Activated gamma-delta T cell treated with anti-CD3 and anti-CD28 coated beads, Interleukin-2, amount 50 U/mL, for 16 hours (primary cell): ENCODE measurements around the gene FGF14.

Experiments
- DNase-seq: peaks from one replicate; pipeline ENCODE4 v3.0.0-alpha.2; 2020; ENCODE audit warnings: low read depth

Gene FGF14

DNA sequence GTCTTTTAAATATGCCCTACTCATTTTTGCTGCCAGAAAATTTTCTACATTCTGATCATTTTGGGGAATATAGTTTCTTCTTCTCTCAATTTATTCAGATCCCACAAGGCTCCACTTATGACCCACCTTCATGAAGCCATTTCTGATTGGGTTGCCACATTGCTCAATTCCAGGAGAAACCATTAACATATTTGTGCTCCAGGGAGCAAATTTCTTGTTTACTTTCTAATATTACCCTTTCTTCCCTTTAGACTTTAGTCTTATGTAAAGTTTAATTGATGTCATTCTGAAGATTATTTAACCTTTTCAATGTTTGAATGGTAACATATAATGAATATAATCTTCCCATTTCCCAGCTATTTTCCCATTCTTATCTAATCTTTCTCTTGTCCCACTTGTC is 617.5 kb downstream of the FGF14 start:
- no peak for DNase-seq

DNA sequence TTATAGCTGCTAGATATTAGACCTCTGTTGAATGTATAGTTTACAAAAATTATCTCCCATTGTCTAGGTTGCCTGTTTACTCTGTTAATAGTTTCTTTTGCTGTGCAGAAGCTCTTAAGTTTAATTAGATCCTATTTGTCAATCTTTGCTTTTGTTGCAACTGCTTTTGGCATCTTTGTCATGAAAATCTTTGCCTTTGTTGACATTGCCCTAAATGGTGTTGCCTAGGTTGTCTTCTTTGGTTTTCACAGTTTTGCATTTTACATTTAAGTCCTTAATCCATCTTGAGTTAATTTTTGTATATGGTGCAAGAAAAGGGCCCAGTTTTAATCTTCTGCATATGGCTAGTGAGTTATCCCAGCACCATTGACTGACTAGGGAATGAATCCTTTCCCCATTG is 618.3 kb downstream of the FGF14 start:
- DNase-seq, result no peak

DNA sequence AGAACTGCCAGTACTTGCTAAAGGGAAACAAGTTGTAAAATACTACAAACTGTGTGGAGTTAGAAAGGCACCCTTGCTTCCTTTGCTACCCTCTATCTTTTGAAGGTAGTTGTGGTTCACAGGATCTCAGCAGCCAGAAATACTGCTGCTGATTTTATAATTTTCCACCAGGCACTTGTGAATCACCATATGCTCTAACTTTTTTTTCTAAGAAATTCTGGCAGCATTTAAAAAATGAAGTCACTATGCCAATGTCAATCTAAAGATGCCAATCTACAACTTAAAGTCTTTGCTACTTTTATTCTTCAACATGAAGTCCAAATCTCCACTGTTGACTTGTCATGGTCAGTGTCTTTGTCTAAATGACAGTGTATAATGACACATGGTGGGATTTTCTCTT is 621.6 kb downstream of the FGF14 start:
- no peak for DNase-seq

DNA sequence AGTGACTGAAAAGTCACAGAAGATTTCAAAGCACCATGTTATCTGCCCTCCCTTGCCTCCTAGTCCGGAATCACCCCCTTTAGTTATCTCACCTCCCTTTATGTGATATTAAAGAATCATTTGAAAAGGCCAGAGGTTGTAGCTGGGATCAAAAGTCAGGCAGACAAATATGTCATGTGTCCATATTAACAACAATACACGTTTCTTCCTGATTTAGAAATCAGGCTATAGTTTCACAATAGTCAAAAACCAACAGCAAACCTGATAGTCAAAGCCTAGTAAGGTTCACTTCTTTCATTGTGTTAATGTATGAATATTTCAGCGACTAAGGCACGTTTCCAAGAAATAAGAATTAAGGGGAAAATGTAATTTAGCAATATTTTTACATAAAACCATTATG is 622.7 kb downstream of the FGF14 start:
- no peak for DNase-seq

- no peak for DNase-seq
Observed at GRCh38 chr13:101775267-101775666, 626.6 kb downstream of the FGF14 start.

GRCh38 chr13:101774393-101774792 is 627.5 kb downstream of the FGF14 start:
- no peak for DNase-seq

- DNase-seq, result no peak
Observed at GRCh38 chr13:101773062-101773461, 628.8 kb downstream of the FGF14 start.

DNA sequence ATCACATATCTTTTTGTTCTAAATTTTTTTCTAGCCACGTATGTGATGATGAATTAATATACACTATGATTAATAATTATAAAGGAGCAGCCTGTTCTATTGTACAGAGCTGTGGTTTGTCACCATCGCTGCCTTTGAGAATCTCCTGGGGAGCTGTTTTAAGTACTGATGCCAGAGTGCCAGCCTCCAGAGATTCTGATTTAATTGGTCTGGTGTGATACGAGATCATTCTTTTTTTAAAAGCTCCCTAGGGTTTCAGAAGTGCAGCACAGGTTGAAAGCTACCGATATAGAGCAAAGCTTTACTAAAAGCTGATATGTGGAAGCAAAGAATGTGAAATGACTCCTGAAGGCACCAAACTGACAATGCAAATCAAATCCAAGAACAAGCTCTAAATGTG is 634.7 kb downstream of the FGF14 start:
- DNase-seq, result no peak

DNA sequence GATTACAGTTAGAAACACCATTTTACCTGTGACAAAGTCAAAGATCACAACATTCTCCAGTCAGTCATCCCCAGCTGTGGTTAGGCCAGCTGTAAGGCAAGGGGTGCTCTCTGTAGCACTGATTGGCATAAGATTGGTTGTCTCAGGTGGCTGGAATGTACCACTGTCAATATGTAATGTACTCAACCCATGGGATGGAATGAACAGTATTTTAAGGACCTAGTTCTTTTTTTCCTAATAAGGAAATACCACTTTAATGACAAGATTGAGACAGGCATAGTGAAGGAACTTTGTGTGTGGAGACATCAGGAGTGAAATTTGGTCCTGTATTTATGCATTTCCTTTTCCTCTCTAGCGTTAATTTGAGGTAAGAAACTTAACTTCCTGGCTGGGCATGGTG is 638.7 kb downstream of the FGF14 start:
- DNase-seq, result no peak

DNA sequence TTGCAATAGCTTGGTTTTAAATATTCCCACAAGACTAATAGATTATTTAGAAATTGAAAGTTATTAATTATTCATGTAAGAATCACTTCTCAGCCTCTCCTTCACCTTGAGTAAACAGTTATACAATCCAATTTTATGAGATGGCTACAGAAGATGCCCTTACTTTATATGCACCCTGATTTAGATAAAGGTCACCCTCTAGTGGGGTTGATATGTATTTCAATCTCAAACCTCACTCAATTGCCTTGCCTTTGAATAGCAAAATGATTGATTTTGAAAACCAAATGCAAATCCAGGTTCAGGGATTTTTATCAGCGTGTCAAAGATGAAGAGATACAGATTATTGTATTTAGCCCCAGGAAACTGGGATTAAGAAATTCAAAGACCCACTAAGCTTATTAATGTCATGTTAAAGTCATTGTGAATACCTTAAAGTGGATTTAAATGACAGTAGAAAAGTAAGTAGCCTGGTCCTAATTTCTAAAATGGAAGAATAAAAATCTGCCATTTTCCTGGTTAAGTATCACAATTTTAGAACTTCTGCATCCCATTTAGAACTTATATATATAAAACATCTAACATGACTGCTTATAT is 644.3 kb downstream of the FGF14 start:
- no peak for DNase-seq

DNA sequence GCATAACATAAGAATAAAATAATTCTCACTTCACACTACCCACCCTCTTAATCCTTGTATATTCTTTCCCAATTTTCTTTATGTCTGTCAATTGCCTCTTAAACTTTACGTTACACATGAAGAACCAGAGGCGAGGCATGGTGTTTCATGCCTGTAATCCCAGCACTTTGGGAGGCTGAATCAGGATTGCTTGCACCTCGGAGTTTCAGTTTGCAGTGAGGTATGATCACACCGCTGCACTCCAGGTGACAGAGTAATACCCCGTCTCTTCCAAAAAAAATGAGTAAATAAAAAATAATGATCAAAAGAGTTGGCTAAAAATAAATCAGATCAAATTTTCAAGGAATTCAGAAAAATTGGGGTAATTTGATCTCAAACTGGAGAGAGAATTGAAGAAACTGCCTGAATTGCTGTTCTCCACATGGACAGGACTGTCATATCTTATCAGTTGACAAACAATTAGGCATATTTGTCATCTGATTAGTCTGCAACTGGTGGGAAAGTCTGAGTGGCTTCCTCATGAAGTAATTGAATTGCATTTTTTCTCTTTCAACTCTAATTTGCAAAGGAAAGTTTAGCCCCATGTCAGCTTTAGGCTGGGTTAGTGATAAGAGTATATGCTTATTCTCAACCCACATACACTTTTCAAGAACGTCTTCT is 646.5 kb downstream of the FGF14 start:
- DNase-seq, result no peak

- no peak for DNase-seq
Observed at GRCh38 chr13:101752432-101752831, 649.4 kb downstream of the FGF14 start.

GRCh38 chr13:101751488-101751887 is 650.4 kb downstream of the FGF14 start:
- no peak for DNase-seq

DNA sequence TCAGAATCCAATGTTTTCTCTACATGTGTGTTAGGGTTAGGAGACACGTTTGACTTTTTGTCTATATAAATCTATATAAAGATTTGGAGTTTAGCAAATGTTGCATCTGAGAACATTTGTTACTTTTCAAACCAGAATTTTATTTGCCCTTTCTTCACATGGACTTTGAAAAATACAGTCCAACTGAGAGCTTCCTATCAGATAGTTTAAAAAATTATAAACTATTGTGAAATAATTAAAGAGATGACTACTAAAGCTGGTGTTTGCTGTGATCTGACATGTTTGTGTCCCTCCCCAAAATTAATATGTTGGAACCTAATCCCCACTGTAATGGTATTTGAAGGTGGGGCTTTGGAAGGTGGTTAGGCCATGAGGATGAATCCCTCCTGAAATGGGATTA is 652.3 kb downstream of the FGF14 start:
- DNase-seq, result no peak

DNA sequence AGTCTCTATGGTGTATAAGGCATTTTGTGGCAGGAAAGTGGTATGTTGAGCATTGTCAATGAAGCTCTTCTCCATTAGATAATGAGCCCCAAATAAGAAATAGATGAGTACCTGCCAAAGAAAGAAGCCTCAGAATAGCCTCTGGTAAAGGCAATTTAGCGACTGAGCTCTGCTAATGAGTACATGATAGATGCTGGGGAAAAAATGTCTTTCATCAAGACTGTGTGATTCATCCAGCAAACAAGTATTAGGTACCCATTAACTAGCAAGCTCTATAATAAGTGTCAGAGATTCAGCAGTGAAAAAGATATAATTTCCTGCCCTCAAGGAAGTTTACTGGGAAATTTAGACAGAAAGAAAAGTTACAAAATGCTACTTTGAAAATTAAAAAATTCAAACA is 654.8 kb downstream of the FGF14 start:
- DNase-seq, result no peak

DNA sequence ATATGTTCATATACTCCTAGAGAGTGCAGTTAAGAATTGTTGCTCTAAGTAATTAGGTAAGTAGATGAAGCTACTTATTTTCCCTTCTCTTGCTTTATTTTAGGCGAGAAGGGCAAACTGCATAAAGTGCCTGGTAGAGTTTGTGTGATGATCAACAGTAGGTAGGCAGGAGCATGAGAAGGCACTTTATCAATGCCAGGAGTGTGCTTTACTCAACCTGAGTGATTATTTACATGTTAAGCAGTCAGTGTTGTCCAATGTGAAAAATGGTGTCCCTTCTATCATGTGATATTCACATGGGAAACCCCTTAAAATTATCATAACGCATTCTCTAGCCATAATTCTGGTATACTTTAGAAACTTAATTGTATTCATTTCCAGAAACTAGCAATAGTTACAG is 655.3 kb downstream of the FGF14 start:
- DNase-seq, result no peak

DNA sequence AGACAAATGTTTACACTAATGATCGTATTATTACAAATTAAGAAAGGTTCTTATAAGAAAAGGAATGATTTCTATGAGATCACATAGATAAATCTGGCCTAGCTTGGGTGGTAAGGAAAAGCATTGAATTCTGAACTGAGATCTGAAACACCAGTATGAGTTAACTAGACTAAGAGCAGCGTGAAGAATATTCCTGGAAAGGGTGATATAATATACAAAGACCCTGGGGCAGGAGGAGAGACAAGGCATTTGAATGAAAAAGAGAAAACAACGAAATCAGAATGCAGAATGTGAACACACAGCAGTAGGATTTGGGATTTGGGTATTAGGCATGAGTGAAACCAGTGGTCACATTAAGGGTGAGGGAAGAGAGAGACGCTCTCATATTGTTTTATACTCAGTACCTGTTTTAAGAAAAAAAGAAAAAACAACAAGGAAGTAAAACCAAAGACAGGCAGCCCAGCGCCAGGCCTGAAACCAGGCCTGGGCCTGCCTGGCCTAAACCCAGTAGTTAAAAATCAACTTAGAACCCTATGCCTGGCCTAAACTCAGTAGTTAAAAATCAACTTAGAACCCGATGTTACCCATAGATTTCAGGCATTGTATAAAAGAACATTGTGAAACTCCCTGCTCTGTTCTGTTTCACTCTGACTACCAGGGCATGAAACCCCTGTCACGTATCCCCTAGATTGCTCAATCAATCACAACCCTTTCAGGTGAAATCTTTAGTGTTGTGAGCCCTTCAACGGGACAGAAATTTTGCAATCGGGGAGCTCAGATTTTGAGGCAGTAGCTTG is 662.3 kb downstream of the FGF14 start:
- no peak for DNase-seq

DNA sequence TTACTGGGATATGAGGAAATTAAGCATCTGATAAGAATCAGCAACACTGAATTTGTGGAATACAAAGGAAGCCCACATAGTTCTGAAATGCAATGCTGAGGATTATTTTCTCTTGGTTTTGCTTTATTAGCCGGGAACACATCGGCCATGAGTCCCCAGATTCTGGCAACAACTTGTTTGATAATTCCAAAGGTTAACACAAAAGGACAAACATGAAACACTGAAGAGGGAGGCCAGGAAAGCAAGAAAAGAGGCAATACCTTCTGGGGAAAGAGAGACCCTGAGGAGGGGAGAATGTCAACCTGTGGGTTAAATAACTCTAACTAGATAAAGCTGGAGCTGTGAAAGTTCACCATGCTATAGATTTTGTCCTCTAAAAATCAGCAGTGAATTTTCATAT is 663.5 kb downstream of the FGF14 start:
- no peak for DNase-seq

- DNase-seq, result no peak
Observed at GRCh38 chr13:101736566-101736965, 665.3 kb downstream of the FGF14 start.

DNA sequence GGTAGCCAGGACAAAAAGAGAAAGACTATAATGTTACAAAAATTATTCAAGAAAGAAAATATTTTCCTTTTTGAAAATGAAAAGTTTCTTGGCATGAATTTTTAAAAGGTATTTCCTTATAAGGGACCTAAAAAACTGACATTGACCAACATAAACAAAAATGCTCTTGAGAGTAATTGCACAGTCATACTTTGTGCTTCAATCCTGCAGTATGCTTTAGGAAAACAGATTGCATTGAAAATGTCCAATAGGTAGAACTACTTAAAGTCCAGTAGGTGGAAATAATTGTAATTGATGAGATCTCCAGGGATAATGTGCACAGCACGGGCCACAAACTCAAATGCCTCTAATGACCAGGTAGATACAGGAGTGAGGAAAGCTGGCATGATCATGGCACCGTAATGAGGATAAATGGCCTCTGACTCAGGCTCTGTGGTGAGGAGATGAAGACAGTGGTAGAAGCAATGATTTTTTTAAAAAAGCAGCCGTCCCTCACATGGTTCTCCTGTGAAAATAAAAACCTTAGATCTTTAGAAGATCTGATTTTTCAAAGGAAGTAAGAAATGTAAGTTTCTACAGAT is 671.3 kb downstream of the FGF14 start:
- no peak for DNase-seq

DNA sequence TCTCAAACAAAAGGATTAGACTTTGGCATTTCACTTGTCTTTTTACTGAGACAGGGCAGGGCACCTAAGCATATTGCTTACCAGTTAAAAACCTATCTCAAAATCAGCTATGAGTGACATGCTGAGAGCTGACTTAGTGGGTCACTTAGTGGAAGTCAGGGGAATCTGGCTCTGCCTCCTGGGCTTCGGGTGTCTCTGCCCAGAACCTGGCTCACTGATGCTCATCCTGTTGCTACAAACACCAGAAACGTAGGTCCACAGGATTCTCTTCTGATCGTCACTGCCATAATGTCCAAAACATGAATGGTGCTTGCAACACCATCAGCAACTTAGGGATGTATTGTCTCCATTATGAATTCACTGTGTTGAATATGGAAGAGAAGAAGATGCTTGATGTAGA is 673.2 kb downstream of the FGF14 start:
- DNase-seq, result no peak

DNA sequence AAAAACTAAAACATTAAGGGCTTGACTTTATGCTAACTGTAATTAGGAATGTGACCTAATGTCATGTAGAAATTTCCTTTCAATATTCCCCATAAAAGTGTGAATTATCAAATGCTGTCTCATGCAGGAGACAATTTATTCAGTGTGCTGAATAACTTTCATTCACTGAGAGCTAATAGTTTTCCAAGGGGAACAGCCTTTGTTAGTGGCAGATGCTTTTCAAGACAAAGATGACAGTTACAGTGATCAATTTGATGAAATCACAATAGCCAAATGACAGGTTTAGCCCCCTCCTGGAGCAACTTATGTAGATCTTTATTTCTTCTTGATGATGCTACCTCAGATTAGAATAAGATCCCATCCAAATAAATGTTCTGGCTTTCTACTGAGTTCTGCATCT is 673.8 kb downstream of the FGF14 start:
- no peak for DNase-seq

- no peak for DNase-seq
Observed at GRCh38 chr13:101727118-101727517, 674.7 kb downstream of the FGF14 start.
